ENCODE data around the gene TSPAN16. TPM values are rescaled to one million over a fixed set of nuclear protein-coding genes. Genes with fewer than 3 reads are reported as not detected.

Gene TSPAN16
- total RNA-seq, 1 experiment from 2014 or later = not detected

DNA sequence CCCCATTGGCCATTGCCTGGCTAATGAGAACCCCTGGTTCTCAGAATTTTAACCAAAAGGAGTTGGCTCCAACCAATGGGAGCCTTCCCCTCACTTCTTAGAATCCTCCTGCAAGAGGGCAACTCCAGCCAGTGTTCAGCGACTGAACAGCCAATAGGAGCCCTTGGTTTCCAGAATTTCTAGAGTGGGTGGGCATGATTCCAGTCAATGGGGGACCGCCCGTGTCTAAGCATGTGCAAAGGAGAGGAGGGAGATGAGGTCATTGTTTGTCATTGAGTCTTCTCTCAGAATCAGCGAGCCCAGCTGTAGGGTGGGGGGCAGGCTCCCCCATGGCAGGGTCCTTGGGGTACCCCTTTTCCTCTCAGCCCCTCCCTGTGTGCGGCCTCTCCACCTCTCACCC lies 69.0 kb downstream of the TSPAN16 start:
- TF ChIP-seq, protein P1, sequence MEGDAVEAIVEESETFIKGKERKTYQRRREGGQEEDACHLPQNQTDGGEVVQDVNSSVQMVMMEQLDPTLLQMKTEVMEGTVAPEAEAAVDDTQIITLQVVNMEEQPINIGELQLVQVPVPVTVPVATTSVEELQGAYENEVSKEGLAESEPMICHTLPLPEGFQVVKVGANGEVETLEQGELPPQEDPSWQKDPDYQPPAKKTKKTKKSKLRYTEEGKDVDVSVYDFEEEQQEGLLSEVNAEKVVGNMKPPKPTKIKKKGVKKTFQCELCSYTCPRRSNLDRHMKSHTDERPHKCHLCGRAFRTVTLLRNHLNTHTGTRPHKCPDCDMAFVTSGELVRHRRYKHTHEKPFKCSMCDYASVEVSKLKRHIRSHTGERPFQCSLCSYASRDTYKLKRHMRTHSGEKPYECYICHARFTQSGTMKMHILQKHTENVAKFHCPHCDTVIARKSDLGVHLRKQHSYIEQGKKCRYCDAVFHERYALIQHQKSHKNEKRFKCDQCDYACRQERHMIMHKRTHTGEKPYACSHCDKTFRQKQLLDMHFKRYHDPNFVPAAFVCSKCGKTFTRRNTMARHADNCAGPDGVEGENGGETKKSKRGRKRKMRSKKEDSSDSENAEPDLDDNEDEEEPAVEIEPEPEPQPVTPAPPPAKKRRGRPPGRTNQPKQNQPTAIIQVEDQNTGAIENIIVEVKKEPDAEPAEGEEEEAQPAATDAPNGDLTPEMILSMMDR (conservative IDR thresholded peaks at IDR 0.05) = no peak
- no peak overlapping the region for H3K27ac Mint-ChIP-seq
- H4K5ac ChIP-seq (ENCODE audit: insufficient read length, low read depth, low read length) = no peak overlapping the region

More for the DNA sequence above, 69.0 kb downstream of the TSPAN16 start:
- Histone ChIP-seq H2AFZ (ENCODE audit: low read length) (no peak overlapping the region), H2AK5ac (ENCODE audit: insufficient read length, low read length) (no peak overlapping the region), H2BK5ac (ENCODE audit: insufficient read length, low read length) (no peak overlapping the region), H3K79me1 (ENCODE audit: insufficient read depth, low read depth, low read length, poor library complexity, severe bottlenecking) (no peaks in the 10 kb centered on the region), H3K27ac (ENCODE audit: insufficient read length, low read depth, low read length) (no peak overlapping the region), H3K18ac (ENCODE audit: insufficient read length, low read depth, low read length) (no peak overlapping the region), H2BK20ac (ENCODE audit: low read depth, low read length, poor library complexity, severe bottlenecking) (no peak overlapping the region), H3K79me2 (ENCODE audit: insufficient read depth, low read length) (no peaks in the 10 kb centered on the region), H3K27me3 (ENCODE audit: insufficient read depth, low read length) (no peaks in the 10 kb centered on the region; the same call in 1 of the 2 replicates), H4K8ac (replicated peaks; ENCODE audit: insufficient read length, low read depth, low read length) (no peak overlapping the region), H3T11ph (ENCODE audit: low read length) (no peak overlapping the region), H2BK12ac (ENCODE audit: insufficient read length, low read depth, low read length) (no peak overlapping the region), H3K23me2 (ENCODE audit: insufficient read length, low read depth, low read length, poor library complexity, severe bottlenecking) (peaks cover 12% of the 10 kb centered on the region), H4K91ac (ENCODE audit: insufficient read length, low read depth, low read length) (no peak overlapping the region), H3K9me3 (ENCODE audit: control insufficient read depth, low read depth, low read length) (no peaks in the 10 kb centered on the region), H2BK15ac (ENCODE audit: low read depth, low read length) (no peak overlapping the region), H2BK120ac (ENCODE audit: low read depth, low read length, poor library complexity, severe bottlenecking) (no peak overlapping the region), H3K56ac (ENCODE audit: insufficient read length, low read depth, low read length) (no peak overlapping the region), H3K23ac (ENCODE audit: insufficient read length, low read depth, low read length) (no peak overlapping the region), H3K9ac (ENCODE audit: extremely low read depth, insufficient read length, low read length) (no peak overlapping the region), H4K20me1 (ENCODE audit: control insufficient read depth, insufficient read depth, insufficient read length) (no peaks in the 10 kb centered on the region), H3K4me1 (ENCODE audit: insufficient read depth, low read length) (no peaks in the 10 kb centered on the region; the same call in 1 of the 2 replicates), H3K4ac (ENCODE audit: low read depth, low read length) (no peak overlapping the region), H3K4me2 (ENCODE audit: insufficient read depth, insufficient read length, low read length) (no peak overlapping the region), H3K14ac (ENCODE audit: insufficient read depth, low read length) (no peak overlapping the region)
- peaks cover 13% of the 10 kb centered on the region for H3K27me3 Mint-ChIP-seq (ENCODE audit: low read depth)
- H3K4me3 Mint-ChIP-seq = no peak overlapping the region
- peaks cover 6 to 19% of the 10 kb centered on the region in 2 experiments for H3K4me1 Mint-ChIP-seq
- peaks cover 2 to 12% (median 5%) of the 10 kb centered on the region in 3 experiments; a peak in 6 of 7 replicates for H3K36me3 Mint-ChIP-seq (ENCODE audit: insufficient read depth in 1 of 3, low read depth in 3 of 3)
- WGBS (ENCODE audit: extremely low coverage, insufficient read length, low lambda C conversion rate) = no CpG with 5 or more reads among the region's 5 CpGs
- no peaks in the 10 kb centered on the region; a peak in 1 of 5 replicates for H3K9me3 Mint-ChIP-seq
- DNase-seq = no peak

Other genes starting within 250 kb of the TSPAN16 start
- gene LDLR, start 206.7 kb upstream of the TSPAN16 start, total RNA-seq (2021) = 81.3 and 92.7 TPM in 2 replicates
- gene SPC24, start 140.4 kb upstream of the TSPAN16 start, total RNA-seq (2021) = 50.8 and 51.5 TPM in 2 replicates
- gene KANK2, start 98.6 kb upstream of the TSPAN16 start, total RNA-seq (2021) = 42.0 and 44.0 TPM in 2 replicates
- gene ANGPTL8, start 56.5 kb upstream of the TSPAN16 start, total RNA-seq (2021) = not detected in 2 replicates
- 57.9 and 59.4 TPM in 2 replicates for gene DOCK6, start 33.6 kb upstream of the TSPAN16 start, total RNA-seq (2021)
- gene RAB3D, start 43.5 kb downstream of the TSPAN16 start, total RNA-seq (2021) = 29.4 and 32.8 TPM in 2 replicates
- gene TMEM205, start 50.1 kb downstream of the TSPAN16 start, total RNA-seq (2021) = 69.7 and 73.1 TPM in 2 replicates
- gene CCDC159, start 50.4 kb downstream of the TSPAN16 start, total RNA-seq (2021) = 5.7 and 5.8 TPM in 2 replicates
- 6.1 and 8.0 TPM in 2 replicates for gene PLPPR2, start 59.3 kb downstream of the TSPAN16 start, total RNA-seq (2021)
- 3.8 and 5.2 TPM in 2 replicates for gene SWSAP1, start 78.5 kb downstream of the TSPAN16 start, total RNA-seq (2021)
- gene EPOR, start 88.2 kb downstream of the TSPAN16 start, total RNA-seq (2021) = 8.9 and 9.3 TPM in 2 replicates
- gene RGL3, start 123.2 kb downstream of the TSPAN16 start, total RNA-seq (2021) = 58.5 and 65.9 TPM in 2 replicates
- 2.2 and 2.5 TPM in 2 replicates for gene ODAD3, start 139.0 kb downstream of the TSPAN16 start, total RNA-seq (2021)
- 431 and 437 TPM in 2 replicates for gene PRKCSH, start 139.5 kb downstream of the TSPAN16 start, total RNA-seq (2021)
- 1.2 and 1.4 TPM in 2 replicates for gene ELAVL3, start 184.9 kb downstream of the TSPAN16 start, total RNA-seq (2021)
- gene ZNF653, start 209.7 kb downstream of the TSPAN16 start, total RNA-seq (2021) = 9.1 and 11.6 TPM in 2 replicates
- gene ECSIT, start 233.0 kb downstream of the TSPAN16 start, total RNA-seq (2021) = 40.0 and 42.4 TPM in 2 replicates
- gene CNN1, start 242.7 kb downstream of the TSPAN16 start, total RNA-seq (2021) = 15.7 and 17.9 TPM in 2 replicates

Measured in H9 (cell line).